Fibroblast of peridontal ligament (primary cell): ENCODE measurements around the gene GRIK4.
"Not testable (repeated sequence)": the region's sequence is repeated elsewhere in the genome, so short reads cannot be mapped to it uniquely, and the experiment has no call there.

Experiments used
- DNase-seq: peaks from one replicate; pipeline ENCODE4 v3.0.0-alpha.2; 2010; ENCODE audit errors: extremely low read depth

Gene GRIK4

DNA sequence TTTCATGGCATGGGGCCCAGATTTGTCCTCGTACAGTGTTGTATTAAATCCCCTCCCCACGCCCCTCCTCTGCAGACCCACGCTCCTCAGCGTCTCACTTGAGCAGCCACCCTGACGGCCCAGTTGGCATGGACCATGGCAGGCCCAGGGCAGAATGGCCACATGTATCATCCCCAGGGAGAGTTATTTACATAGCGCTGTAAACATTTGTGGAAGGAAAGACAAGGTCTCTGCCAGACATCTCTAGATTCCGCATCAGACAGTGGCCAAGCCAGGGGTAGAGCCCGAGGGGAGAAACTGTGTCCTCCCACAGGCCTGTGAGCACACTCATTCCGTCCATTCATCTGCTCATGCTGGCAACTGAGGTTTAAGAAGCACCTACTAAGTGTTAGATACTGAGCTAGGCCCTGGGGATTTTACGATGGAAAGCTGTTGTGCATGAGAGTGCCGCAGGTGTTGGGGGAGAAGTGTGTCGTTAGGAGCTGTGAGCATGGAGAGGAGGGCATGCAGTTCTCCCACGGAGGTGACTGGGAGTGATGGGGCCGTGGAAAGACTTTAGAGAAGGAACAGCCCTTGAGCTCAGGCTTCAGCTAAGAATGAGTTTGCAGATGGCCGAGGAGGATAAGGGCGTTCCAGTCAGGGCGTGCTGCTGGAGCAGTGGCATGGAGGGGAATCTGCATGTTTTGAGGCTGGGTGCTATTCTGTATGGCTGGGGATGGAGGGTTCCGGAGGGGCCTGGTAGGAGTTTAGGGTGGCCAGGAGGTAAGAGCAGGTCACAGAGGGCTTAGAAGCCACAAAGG, 94.9 kb downstream of the GRIK4 start:
- DNase-seq: no peak

GRCh38 chr11:120608061-120608460, 96.5 kb downstream of the GRIK4 start:
- DNase-seq: no peak

- DNase-seq: peak; percentile 40
These were observed 97.2 kb downstream of the GRIK4 start for GRCh38 chr11:120608760-120609211.

- DNase-seq: no peak
These were observed 98.6 kb downstream of the GRIK4 start for GRCh38 chr11:120610111-120610510.

- DNase-seq: no peak
These were observed 100.0 kb downstream of the GRIK4 start for GRCh38 chr11:120611581-120611980.

GRCh38 chr11:120612513-120613263, 101.1 kb downstream of the GRIK4 start:
- peak; percentile 13 for DNase-seq

DNA sequence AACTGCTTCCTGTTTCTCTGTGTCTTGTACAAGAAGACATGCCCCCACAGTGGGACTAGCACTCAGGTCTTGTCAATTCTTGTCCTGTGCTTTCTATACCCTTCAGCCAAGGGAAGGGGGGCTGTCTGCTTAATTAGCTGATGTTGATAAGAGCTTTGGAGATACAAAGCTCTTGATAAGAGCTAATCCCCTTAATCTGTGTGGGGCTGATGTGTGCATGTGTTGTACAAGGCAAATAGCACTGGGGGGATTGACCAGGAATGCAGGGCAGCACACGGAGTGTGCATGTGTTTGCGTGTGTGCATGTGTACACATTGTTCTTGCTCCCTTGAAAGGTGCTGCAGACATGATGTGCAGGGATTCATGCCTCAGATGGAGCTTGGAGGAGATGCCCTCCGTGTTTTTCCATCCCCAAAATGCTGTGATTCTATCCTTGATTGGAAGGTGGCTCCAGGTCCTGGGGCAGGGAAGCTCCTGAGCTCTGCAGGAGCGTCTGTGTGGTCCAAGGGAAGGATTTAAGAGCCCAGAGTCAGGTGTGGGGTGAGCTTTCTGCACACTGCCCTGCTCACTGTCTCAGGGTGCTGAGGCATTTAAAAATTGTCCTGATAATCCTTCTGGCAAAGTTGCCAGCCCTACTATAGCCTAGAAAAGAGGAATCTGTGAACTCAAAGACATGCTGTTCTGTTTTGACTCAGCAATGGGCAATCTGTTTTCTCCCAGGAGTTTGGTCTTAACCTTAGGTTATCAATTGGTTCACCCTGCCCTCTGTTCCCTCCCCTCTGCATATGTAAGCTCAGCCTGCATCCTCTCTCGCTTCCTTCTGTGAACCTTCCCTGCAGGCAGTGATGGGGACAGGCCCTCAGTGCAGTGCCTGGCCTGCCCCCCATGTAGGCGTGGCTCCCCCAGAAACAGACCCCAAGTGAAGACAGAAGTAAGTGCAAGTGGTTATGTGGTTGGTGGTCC, 102.0 kb downstream of the GRIK4 start:
- no peak for DNase-seq

DNA sequence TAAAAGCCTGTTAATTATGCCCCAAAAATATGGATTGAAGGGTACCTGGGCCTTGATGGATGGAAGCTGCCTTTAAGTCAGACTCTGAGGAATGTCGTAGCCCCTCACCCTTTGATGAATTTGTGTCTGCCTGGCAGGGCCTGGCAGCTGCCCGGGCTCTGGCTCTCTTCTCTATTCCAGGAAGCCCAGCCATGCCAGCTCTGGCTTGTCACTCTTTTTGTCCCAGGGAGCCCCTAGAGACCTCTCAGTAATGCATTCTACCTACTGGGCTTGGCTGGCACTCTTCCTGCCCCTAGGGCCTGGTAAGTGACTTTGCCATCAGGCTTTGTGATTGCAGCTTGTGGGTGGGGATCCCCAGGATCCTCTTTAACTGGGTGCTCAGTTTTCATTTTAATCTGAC, 103.8 kb downstream of the GRIK4 start:
- no peak for DNase-seq

- DNase-seq: no peak
These were observed 106.9 kb downstream of the GRIK4 start for GRCh38 chr11:120618399-120618798.

DNA sequence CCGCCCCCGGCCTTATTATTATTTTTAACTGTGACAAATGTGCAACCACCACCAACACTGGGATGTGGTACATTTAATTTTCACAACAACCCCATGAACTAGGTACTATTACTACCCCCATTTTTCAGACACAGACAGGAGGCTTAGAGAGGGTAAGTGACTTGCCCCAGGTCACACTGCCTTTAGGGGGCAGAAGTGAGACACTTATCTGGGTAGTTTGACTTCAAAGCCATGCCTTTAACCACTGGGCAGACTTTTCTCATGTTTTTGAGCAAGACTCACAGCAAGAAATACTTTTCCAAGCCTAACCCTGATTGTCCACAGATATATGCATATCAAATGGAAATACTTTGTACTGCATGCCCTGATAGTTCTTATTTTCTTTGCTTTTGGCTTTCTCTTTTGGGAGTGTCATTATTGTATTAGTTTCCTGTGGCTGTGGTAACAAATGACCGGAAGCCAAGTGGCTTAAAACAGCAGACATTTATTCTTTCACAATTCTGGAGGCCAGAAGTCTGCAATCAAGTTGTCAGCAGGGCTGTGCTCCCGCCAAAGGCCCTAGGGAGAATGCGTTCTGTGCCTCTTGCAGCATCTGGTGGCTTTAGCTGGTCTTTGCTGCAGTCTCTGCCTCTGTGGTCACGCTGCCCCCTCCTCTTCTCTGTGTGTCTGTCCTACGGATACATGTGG, 110.8 kb downstream of the GRIK4 start:
- no peak for DNase-seq

DNA sequence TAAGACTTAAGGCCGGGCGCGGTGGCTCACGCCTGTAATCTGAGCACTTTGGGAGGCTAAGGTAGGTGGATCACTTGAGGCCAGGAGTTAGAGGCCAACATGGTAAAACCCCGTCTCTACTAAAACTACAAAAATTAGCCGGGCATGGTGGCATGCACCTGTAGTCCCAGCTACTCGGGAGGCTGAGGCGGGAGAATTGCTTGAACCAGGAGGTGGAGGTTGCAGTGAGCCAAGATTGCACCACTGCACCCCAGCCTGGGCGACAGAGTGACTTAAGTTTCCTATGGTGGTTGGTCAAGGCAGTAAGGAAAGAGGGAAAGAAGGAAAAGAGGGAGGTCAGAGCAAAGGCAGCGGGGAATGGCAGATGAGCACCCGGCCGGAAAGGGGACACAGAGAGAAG, 113.4 kb downstream of the GRIK4 start:
- DNase-seq: not testable (repeated sequence)

- DNase-seq: no peak
These were observed 114.0 kb downstream of the GRIK4 start for GRCh38 chr11:120625565-120625964.

DNA sequence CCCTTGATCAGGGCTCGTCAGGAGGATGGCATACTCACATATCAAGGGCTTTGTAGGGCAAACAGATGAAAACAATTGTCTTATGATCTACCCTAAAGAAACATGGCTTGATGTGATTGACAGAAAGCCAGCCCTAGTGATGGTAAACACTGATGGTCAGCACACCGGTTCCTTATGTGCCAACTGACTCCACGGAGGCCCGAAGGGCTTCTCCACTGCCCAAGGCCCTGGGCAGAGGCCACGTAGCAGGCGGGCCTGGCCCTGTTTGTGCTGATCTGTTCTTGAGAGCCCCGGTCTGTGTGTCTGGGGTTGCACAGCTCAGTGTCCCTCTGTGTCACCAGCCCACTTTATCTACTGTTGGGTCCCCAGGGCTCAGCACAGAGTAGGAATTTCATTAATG, 115.2 kb downstream of the GRIK4 start:
- DNase-seq: no peak

DNA sequence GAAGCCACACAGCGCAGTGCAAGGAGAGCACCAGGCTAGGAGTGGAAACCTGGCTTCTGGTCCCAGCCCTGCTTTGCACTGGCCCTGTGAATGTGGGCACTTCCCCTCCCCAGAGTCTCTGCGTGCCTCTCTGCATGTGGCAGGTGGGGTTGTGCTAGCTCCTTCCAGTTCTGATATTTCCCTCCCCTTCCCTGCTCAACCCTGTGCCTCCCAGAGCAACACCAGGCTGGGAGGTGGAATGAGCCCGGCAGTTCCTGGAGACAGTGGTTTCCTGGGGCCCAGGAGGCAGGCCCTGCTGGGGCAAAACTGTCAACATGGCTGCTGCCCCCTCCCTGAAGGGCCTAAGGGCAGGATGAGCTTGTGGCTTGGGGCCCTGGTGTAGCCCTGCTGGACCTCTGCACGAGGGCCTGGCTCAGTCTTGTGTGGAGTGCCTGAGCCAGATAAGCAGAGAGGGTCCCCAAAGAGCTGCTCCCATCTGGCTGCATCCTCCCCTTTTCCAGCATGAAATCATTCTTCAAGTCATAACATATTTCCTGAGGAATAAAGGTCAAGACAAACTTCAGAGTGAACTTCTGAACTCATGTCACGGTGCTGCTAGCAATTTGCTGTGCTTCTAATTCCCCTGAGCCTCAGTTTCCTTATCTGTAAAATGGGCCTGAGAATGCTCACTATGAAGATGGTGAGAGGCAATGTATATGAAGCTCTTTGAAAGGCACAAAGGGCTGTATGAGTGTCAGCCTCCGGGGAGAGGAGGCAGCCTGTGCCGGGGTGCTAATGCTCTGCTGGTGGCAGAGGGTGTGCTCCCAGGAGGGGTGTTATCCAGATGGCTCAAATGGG, 116.0 kb downstream of the GRIK4 start:
- DNase-seq: no peak

DNA sequence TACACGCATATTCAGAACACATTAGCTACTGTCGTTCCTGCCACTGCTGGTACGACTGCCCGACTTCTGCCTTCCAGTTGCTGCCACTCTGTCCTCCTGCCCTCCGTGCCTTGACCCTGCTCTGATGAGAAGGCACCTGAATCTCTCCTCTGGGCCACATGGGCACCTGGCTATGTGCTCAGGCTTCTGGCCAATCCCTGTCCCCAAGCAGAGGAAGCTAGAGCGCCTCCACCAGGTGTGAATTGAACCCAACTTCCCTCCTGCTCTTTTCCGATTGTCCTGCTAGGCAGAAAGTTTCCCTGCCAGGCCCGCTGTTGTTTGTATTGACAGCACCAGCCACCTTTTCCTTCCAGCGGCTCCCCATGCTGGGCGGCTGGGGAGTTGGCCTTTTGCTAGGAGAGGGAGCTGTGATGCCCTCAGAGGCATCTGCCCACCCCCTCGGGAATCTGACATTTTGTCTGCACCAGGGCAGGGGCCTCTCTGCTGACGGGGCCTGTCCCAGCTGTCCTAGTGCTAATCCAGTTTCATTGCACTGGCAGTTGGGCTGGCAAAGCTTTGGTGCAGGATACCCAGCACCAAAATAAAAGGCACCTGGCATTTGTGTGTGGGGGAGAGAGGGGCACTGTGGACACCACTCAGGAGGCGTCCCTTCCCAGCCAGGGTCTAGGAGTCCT, 118.0 kb downstream of the GRIK4 start:
- DNase-seq: no peak

DNA sequence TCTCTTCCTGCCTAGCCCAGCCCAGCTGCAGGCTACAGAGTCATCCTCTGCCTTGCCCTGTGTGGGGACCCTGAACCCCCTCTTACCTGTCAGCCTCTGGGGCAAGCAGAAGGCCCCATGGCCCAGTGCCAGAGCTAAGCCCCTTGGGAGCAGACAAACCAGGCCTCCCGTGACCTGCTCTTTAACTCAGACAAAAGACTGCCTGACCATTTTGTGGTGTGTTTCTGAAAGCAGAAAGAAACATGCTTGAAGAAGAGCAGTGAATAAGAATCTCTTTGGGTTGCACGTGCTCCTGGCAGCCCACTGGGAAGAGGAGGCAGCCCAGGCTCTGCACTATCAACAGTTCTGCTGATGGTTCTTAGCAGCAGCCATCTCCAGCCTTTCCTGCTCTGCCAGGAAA, 118.6 kb downstream of the GRIK4 start:
- DNase-seq: no peak

DNA sequence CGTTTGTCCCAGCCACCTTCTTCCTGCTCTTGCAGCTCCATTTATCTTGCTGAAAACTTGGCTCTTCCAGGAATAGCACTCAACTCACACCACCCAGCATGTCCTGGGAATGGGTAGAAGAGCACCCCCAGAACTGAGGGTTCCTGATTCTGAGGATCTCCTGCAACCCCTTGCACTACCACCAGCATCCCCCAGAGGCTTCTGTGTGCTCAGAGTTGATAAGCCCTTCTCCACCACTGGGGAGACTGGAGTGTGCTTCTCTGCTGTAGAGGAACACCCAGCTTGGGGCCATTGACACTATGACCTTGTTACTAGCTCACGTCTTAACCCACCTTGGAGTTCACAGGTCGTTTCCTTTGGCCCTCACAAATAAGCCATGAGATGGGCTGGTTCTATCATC, 121.0 kb downstream of the GRIK4 start:
- no peak for DNase-seq

- no peak for DNase-seq
These were observed 122.3 kb downstream of the GRIK4 start for GRCh38 chr11:120633616-120634393.

- DNase-seq: no peak
These were observed 123.2 kb downstream of the GRIK4 start for GRCh38 chr11:120634706-120635105.
